ENCODE results near the gene TRPM3. TPM values are rescaled to one million over a fixed set of nuclear protein-coding genes. Genes with fewer than 3 reads are reported as not detected.

TRPM3 gene
- total and polyA plus RNA-seq, 2 donors, result 0.14 to 4.6 TPM

DNA sequence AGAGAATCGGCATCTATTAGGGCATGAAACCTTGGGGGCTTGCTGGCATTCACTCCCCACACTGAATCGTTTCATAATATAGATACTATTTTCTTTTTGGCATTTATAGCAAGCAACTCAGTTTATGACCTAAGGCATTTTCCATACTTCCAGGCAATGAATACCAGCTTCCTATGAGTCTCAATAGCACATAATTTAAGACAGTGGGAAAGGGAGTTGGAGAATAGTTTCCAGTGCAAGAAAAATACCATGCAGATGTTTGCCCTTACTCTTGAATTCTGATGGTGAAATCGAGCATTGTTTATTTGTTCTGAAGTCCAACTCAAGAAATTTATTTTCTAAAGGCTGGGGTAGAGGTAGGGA, 531.1 kb downstream of the TRPM3 start:
- H3K27me3 ChIP-seq (ENCODE audit: control insufficient read depth in 2 of 2, insufficient read depth in 1 of 2, low read length in 1 of 2), result no peaks in the 10 kb centered on the region
- H3K36me3 ChIP-seq (ENCODE audit: control insufficient read depth in 2 of 2, insufficient read depth in 2 of 2, low read length in 1 of 2), result no peaks in the 10 kb centered on the region
- no peaks in the 10 kb centered on the region for H3K9me3 ChIP-seq (ENCODE audit: control insufficient read depth in 2 of 2, insufficient read depth in 1 of 2, low read length in 1 of 2)
- H3K27ac ChIP-seq (ENCODE audit: low read depth in 1 of 2, low read length in 1 of 2), result no peak overlapping the region
- no peak for DNase-seq (ENCODE audit: low read depth in 6 of 9, low spot score in 9 of 9)
- no peaks in the 10 kb centered on the region for H3K4me1 ChIP-seq (ENCODE audit: control insufficient read depth in 2 of 2, insufficient read depth in 2 of 2, low read length in 2 of 2)
- H3K4me3 ChIP-seq (ENCODE audit: low read length in 2 of 2), result no peak overlapping the region
- 94% methylated on average over 3 of the region's 3 CpGs for WGBS

DNA sequence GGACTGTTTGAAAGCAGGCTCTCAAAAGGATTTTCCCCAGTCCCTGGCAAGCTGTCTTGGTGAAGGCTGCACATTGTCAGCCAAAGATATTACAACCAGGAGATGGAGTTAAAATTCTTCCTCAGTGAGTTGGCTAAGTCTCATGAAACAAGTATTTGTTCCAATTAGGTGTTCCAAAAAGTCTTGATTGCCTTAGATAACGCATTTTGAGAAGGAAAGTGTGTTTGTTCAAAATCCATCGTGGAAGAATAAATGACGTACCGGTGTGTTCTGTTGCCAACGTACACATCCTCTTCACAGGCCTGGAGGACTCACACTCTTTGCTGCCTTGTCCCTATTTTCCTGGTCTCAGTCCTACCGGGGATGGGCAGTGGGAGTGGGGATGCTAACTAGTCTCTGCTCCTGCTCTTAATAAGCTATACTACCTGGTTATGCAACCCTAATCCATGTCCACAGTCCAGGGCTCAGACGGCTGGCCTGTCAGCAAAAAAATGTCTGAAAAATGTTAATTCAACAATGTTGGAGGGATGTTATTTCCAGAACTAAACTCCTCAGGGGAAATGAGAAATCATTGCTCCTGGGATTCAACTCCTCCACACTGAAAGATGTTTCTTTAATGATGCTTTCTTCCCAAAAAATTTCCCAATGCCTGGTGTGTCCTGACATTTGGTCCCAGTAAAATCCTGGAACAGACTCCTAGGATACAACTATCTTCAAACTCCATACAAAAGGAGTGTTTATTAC, 531.7 kb downstream of the TRPM3 start:
- 95% methylated on average over 7 of the region's 7 CpGs for WGBS
- Histone ChIP-seq H3K9me3 (ENCODE audit: control insufficient read depth in 2 of 2, insufficient read depth in 1 of 2, low read length in 1 of 2) (no peaks in the 10 kb centered on the region), H3K27me3 (ENCODE audit: control insufficient read depth in 2 of 2, insufficient read depth in 1 of 2, low read length in 1 of 2) (no peaks in the 10 kb centered on the region), H3K27ac (ENCODE audit: low read depth in 1 of 2, low read length in 1 of 2) (no peak overlapping the region), H3K36me3 (ENCODE audit: control insufficient read depth in 2 of 2, insufficient read depth in 2 of 2, low read length in 1 of 2) (no peaks in the 10 kb centered on the region), H3K4me1 (ENCODE audit: control insufficient read depth in 2 of 2, insufficient read depth in 2 of 2, low read length in 2 of 2) (no peaks in the 10 kb centered on the region), H3K4me3 (ENCODE audit: low read length in 2 of 2) (no peak overlapping the region)
- DNase-seq (ENCODE audit: low read depth in 6 of 9, low spot score in 9 of 9), result no peak

DNA sequence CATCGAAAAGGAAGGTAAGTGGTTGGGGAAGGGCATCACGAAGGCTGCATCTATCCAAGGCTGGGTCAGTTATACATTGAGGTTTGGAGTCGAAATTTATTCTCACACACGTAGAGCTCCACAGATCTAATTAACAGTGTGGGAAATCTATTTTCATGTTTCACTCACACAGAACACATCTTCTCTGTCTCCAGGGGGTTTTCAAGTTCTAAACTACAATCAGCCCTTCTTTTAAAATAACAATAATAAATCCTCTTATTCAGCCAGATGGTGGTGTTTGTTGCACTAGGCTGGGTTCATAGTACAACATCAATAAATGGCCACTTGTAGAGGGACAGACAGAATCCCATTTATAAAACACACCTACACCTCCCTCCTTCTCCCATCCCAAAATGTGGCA, 532.4 kb downstream of the TRPM3 start:
- H3K4me1 ChIP-seq (ENCODE audit: control insufficient read depth in 2 of 2, insufficient read depth in 2 of 2, low read length in 2 of 2), result no peaks in the 10 kb centered on the region
- no peak for DNase-seq (ENCODE audit: low read depth in 6 of 9, low spot score in 9 of 9)
- WGBS, result 94% methylated on average over 4 of the region's 4 CpGs
- H3K27ac ChIP-seq (ENCODE audit: low read depth in 1 of 2, low read length in 1 of 2), result no peak overlapping the region
- H3K4me3 ChIP-seq (ENCODE audit: low read length in 2 of 2), result no peak overlapping the region
- H3K9me3 ChIP-seq (ENCODE audit: control insufficient read depth in 2 of 2, insufficient read depth in 1 of 2, low read length in 1 of 2), result no peaks in the 10 kb centered on the region
- no peaks in the 10 kb centered on the region for H3K36me3 ChIP-seq (ENCODE audit: control insufficient read depth in 2 of 2, insufficient read depth in 2 of 2, low read length in 1 of 2)
- H3K27me3 ChIP-seq (ENCODE audit: control insufficient read depth in 2 of 2, insufficient read depth in 1 of 2, low read length in 1 of 2), result no peaks in the 10 kb centered on the region

DNA sequence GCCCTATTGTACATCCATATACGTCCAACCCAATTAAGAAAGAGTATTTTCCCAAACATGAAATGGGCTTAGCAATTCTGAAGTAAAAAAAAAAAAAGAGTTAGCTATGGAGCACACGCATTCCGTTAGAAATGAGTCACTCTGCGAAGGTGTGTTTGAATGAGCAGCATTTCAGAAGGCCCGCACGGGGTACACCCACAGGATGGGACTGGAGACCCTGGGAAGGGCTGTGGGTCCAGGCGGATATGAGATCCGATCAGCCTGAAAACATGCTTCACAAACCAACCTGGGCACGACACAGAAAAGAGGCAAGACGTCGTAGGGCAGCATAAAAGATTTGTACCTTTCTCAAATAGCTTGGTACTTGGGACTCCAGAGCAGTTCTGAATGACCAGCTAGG, 533.0 kb downstream of the TRPM3 start:
- no peaks in the 10 kb centered on the region for H3K36me3 ChIP-seq (ENCODE audit: control insufficient read depth in 2 of 2, insufficient read depth in 2 of 2, low read length in 1 of 2)
- DNase-seq (ENCODE audit: low read depth in 6 of 9, low spot score in 9 of 9), result no peak
- H3K4me1 ChIP-seq (ENCODE audit: control insufficient read depth in 2 of 2, insufficient read depth in 2 of 2, low read length in 2 of 2), result no peaks in the 10 kb centered on the region
- no peaks in the 10 kb centered on the region for H3K9me3 ChIP-seq (ENCODE audit: control insufficient read depth in 2 of 2, insufficient read depth in 1 of 2, low read length in 1 of 2)
- no peaks in the 10 kb centered on the region for H3K27me3 ChIP-seq (ENCODE audit: control insufficient read depth in 2 of 2, insufficient read depth in 1 of 2, low read length in 1 of 2)
- no peak overlapping the region for H3K4me3 ChIP-seq (ENCODE audit: low read length in 2 of 2)
- 88% methylated on average over 11 of the region's 11 CpGs for WGBS
- H3K27ac ChIP-seq (ENCODE audit: low read depth in 1 of 2, low read length in 1 of 2), result no peak overlapping the region

DNA sequence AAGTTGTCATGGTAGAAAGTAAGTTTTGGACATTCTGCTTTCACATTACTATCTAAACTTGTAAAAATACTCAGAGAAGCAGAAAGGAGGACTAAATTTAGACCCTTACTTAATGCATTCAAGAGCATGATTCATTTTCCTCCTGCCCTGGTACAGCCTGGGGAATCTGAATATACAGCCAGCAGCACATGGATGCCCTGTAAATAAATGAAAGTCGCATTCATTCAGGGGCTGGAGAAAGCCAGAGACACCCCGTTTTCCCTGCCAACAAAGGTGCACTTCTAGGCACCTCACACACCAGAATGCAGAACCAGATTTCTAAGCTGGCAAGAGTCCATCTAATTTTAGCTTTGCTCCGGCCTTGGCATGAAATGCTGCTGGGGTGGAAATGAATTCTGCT, 534.2 kb downstream of the TRPM3 start:
- Histone ChIP-seq H3K36me3 (ENCODE audit: control insufficient read depth in 2 of 2, insufficient read depth in 2 of 2, low read length in 1 of 2) (no peaks in the 10 kb centered on the region), H3K27me3 (ENCODE audit: control insufficient read depth in 2 of 2, insufficient read depth in 1 of 2, low read length in 1 of 2) (no peaks in the 10 kb centered on the region), H3K27ac (ENCODE audit: low read depth in 1 of 2, low read length in 1 of 2) (no peak overlapping the region), H3K9me3 (ENCODE audit: control insufficient read depth in 2 of 2, insufficient read depth in 1 of 2, low read length in 1 of 2) (no peaks in the 10 kb centered on the region), H3K4me3 (ENCODE audit: low read length in 2 of 2) (no peak overlapping the region), H3K4me1 (ENCODE audit: control insufficient read depth in 2 of 2, insufficient read depth in 2 of 2, low read length in 2 of 2) (no peaks in the 10 kb centered on the region)
- 90% methylated on average over 3 of the region's 3 CpGs for WGBS
- no peak for DNase-seq (ENCODE audit: low read depth in 6 of 9, low spot score in 9 of 9)

DNA sequence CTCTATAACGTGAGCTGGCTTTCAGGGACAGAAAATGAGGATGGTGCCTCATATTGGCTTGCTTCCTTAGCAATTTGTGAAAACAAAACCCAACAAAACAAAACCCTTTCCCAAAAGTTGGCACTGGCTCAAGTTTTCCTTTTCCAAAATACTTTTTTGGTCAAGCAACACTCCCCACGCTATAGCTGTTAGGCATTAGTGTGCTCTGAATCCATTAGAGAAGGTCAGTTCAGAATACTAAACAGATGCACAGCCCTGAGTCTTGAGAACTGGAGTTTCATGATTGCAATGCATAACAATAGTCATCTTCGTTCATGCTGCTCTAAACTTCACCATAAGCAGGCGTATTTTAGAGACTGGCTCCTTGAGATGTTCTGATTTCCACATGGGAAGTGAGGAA, 534.9 kb downstream of the TRPM3 start:
- no peak overlapping the region for H3K27ac ChIP-seq (ENCODE audit: low read depth in 1 of 2, low read length in 1 of 2)
- WGBS, result 92% methylated on average over 4 of the region's 4 CpGs
- no peaks in the 10 kb centered on the region for H3K4me1 ChIP-seq (ENCODE audit: control insufficient read depth in 2 of 2, insufficient read depth in 2 of 2, low read length in 2 of 2)
- H3K36me3 ChIP-seq (ENCODE audit: control insufficient read depth in 2 of 2, insufficient read depth in 2 of 2, low read length in 1 of 2), result no peaks in the 10 kb centered on the region
- H3K27me3 ChIP-seq (ENCODE audit: control insufficient read depth in 2 of 2, insufficient read depth in 1 of 2, low read length in 1 of 2), result no peaks in the 10 kb centered on the region
- H3K9me3 ChIP-seq (ENCODE audit: control insufficient read depth in 2 of 2, insufficient read depth in 1 of 2, low read length in 1 of 2), result no peaks in the 10 kb centered on the region
- H3K4me3 ChIP-seq (ENCODE audit: low read length in 2 of 2), result no peak overlapping the region
- no peak for DNase-seq (ENCODE audit: low read depth in 6 of 9, low spot score in 9 of 9)

DNA sequence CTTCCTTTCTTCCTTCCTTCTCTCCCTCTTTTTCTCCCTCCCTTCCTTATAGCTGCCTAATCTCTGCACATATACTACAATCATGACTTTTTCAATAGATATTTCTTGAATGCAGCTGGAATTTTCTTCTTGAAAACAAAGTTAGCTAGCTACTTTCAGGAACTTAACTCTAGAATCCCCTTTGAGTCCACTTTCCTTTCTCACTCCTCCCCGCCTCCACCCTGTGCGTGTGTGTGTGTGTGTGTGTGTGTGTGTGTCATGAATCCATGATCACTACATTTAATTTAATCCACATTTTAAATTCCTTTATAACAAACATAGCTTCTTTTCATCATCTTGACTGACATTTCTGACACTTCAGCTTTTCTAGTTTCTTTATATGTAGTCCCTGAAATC, 539.5 kb downstream of the TRPM3 start:
- no peak overlapping the region for H3K4me3 ChIP-seq (ENCODE audit: low read length in 2 of 2)
- DNase-seq (ENCODE audit: low read depth in 6 of 9, low spot score in 9 of 9), result no peak
- 88% methylated on average over 2 of the region's 2 CpGs for WGBS
- no peaks in the 10 kb centered on the region for H3K9me3 ChIP-seq (ENCODE audit: control insufficient read depth in 2 of 2, insufficient read depth in 1 of 2, low read length in 1 of 2)
- H3K36me3 ChIP-seq (ENCODE audit: control insufficient read depth in 2 of 2, insufficient read depth in 2 of 2, low read length in 1 of 2), result no peaks in the 10 kb centered on the region
- no peak overlapping the region for H3K27ac ChIP-seq (ENCODE audit: low read depth in 1 of 2, low read length in 1 of 2)
- H3K4me1 ChIP-seq (ENCODE audit: control insufficient read depth in 2 of 2, insufficient read depth in 2 of 2, low read length in 2 of 2), result no peaks in the 10 kb centered on the region
- no peaks in the 10 kb centered on the region for H3K27me3 ChIP-seq (ENCODE audit: control insufficient read depth in 2 of 2, insufficient read depth in 1 of 2, low read length in 1 of 2)

DNA sequence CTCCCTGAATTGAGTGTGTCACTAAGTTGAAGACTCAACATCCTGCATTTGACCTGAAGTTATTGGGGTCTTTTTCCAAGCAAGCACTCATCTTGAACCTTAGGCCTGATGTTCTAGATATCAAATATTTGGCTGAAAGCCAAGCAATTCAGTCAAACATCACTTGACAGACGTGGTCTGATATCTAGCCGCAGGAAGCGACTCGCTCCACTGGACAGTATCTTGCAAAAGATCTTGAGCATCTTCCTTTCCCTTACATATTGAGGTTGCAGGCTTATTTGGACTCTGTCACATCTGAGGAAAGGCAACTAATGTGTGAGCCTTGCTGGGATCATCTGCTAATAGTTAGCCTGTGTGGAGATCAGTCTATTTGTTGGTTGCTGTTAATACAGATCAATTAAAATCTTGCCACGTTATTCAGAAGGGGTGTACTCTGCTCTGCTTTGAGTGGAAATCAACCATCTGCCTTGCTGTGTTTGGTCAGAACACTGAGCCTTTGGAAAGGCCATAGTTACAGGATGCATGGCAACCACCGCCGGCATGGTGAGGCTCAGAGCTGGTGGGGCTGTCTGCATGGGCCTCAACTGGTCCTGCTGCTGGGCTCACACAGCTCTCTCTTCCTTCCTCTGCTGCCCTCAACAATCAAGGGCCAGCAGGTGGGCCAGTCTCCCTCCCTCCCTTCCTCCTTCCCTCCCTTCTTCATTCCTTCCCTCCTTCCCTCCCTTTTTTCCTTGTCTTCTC, 540.0 kb downstream of the TRPM3 start:
- H3K4me1 ChIP-seq (ENCODE audit: control insufficient read depth in 2 of 2, insufficient read depth in 2 of 2, low read length in 2 of 2), result no peaks in the 10 kb centered on the region
- H3K4me3 ChIP-seq (ENCODE audit: low read length in 2 of 2), result no peak overlapping the region
- H3K27me3 ChIP-seq (ENCODE audit: control insufficient read depth in 2 of 2, insufficient read depth in 1 of 2, low read length in 1 of 2), result no peaks in the 10 kb centered on the region
- no peak for DNase-seq (ENCODE audit: low read depth in 6 of 9, low spot score in 9 of 9)
- no peaks in the 10 kb centered on the region for H3K36me3 ChIP-seq (ENCODE audit: control insufficient read depth in 2 of 2, insufficient read depth in 2 of 2, low read length in 1 of 2)
- H3K9me3 ChIP-seq (ENCODE audit: control insufficient read depth in 2 of 2, insufficient read depth in 1 of 2, low read length in 1 of 2), result no peaks in the 10 kb centered on the region
- WGBS, result 92% methylated on average over 7 of the region's 7 CpGs
- H3K27ac ChIP-seq (ENCODE audit: low read depth in 1 of 2, low read length in 1 of 2), result no peak overlapping the region

DNA sequence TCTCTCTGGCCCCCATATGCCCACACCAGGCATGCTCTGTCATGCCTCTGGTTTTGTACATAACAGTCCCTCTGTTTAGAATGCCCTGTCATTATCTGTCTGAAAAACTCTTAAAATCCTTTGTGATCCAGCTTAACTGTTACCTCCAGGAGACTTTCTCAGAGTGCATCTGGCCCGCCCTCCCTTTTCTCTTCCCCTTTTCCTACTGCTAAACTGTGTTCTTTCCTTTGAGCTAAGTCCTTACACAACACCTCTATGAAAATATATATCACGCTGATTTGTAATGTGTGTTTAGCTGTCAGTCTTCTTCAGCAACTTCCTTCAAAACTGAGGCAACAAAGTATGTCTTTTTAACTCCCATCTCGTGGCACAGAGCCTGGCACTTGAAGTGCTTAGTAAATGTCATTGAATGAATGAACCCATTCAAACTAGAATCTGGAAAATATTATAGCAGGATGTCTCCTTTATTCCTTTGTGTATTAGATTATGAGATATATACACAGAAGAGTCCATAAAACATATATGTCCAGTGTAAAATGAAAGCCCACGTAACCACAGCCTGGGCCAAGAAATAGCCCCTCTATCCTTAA, 540.7 kb downstream of the TRPM3 start:
- no peaks in the 10 kb centered on the region for H3K4me1 ChIP-seq (ENCODE audit: control insufficient read depth in 2 of 2, insufficient read depth in 2 of 2, low read length in 2 of 2)
- no peaks in the 10 kb centered on the region for H3K36me3 ChIP-seq (ENCODE audit: control insufficient read depth in 2 of 2, insufficient read depth in 2 of 2, low read length in 1 of 2)
- H3K9me3 ChIP-seq (ENCODE audit: control insufficient read depth in 2 of 2, insufficient read depth in 1 of 2, low read length in 1 of 2), result no peaks in the 10 kb centered on the region
- WGBS, result 87% methylated on average over 4 of the region's 4 CpGs
- no peaks in the 10 kb centered on the region for H3K27me3 ChIP-seq (ENCODE audit: control insufficient read depth in 2 of 2, insufficient read depth in 1 of 2, low read length in 1 of 2)
- H3K27ac ChIP-seq (ENCODE audit: low read depth in 1 of 2, low read length in 1 of 2), result no peak overlapping the region
- no peak for DNase-seq (ENCODE audit: low read depth in 6 of 9, low spot score in 9 of 9)
- no peak overlapping the region for H3K4me3 ChIP-seq (ENCODE audit: low read length in 2 of 2)
